ENCODE data around the gene GABBR2.

DNA sequence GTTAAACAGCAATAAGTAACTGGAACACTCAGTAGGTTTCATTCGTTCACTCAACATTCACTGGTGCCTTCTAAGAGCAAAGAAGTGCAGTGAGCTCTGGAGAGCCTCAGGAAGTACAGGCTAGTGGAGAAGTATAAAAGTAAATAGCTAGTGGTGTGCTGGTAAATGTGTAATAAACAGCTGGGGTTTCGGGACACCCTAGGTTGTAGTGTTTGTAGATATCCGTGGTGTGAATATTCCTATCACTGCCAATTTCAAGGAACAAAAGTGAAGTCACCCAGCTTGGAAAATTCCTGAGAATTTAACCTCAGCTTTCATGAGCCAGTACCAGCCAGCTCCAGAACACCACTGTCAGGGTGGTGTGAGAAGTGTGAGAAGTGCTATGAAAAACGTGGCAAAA, 75.9 kb downstream of the GABBR2 start:
- TF ChIP-seq, protein P1, sequence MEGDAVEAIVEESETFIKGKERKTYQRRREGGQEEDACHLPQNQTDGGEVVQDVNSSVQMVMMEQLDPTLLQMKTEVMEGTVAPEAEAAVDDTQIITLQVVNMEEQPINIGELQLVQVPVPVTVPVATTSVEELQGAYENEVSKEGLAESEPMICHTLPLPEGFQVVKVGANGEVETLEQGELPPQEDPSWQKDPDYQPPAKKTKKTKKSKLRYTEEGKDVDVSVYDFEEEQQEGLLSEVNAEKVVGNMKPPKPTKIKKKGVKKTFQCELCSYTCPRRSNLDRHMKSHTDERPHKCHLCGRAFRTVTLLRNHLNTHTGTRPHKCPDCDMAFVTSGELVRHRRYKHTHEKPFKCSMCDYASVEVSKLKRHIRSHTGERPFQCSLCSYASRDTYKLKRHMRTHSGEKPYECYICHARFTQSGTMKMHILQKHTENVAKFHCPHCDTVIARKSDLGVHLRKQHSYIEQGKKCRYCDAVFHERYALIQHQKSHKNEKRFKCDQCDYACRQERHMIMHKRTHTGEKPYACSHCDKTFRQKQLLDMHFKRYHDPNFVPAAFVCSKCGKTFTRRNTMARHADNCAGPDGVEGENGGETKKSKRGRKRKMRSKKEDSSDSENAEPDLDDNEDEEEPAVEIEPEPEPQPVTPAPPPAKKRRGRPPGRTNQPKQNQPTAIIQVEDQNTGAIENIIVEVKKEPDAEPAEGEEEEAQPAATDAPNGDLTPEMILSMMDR (IDR thresholded peaks at IDR 0.05) = no peak
- no peak for TF ChIP-seq POLR2A (IDR thresholded peaks at IDR 0.05)

Data from adrenal gland (tissue), 5 donors.